ENCODE results near the gene SAMD4A. TPM values are rescaled to one million over a fixed set of nuclear protein-coding genes. Genes with fewer than 3 reads are reported as not detected.

SAMD4A gene
- total RNA-seq, 1 experiment from 2014 or later = 77.2 TPM

GRCh38 chr14:54609576-54609975, 42.6 kb downstream of the SAMD4A start:
- Histone ChIP-seq H3K79me2 (ENCODE audit: low read length) (peaks cover 95% of the 10 kb centered on the region), H3K4me3 (ENCODE audit: low read length) (no peak overlapping the region), H3K9me2 (replicated peaks; ENCODE audit: insufficient read depth, low read length) (no peaks in the 10 kb centered on the region), H3K27me3 (ENCODE audit: low read length) (no peaks in the 10 kb centered on the region), H3K9me3 (ENCODE audit: low read length) (no peaks in the 10 kb centered on the region), H2AFZ (ENCODE audit: low read length) (no peak overlapping the region), H3K9ac (ENCODE audit: low read length) (no peak overlapping the region), H4K20me1 (ENCODE audit: insufficient read depth, low read depth, low read length) (peaks cover 21% of the 10 kb centered on the region), H3K4me1 (ENCODE audit: low read length) (peaks cover 21% of the 10 kb centered on the region), H3K27ac (ENCODE audit: low read length) (no peak overlapping the region), H3K4me2 (ENCODE audit: low read depth, low read length, poor library complexity, severe bottlenecking) (no peak overlapping the region), H3K36me3 (ENCODE audit: insufficient read depth, low read length) (peaks cover 72% of the 10 kb centered on the region)
- no peak for DNase-seq

- no peaks in the 10 kb centered on the region for H3K9me3 ChIP-seq (ENCODE audit: low read length)
- peaks cover 15% of the 10 kb centered on the region; the same call in 1 of the 2 replicates for H4K20me1 ChIP-seq (ENCODE audit: insufficient read depth, low read depth, low read length)
- no peaks in the 10 kb centered on the region for H3K9me2 ChIP-seq (replicated peaks; ENCODE audit: insufficient read depth, low read length)
- no peaks in the 10 kb centered on the region for H3K27me3 ChIP-seq (ENCODE audit: low read length)
- peaks cover 95% of the 10 kb centered on the region for H3K79me2 ChIP-seq (ENCODE audit: low read length)
- no peak for DNase-seq
- peaks cover 71% of the 10 kb centered on the region for H3K36me3 ChIP-seq (ENCODE audit: insufficient read depth, low read length)
- H3K4me1 ChIP-seq (ENCODE audit: low read length) = peaks cover 29% of the 10 kb centered on the region
- H3K9ac ChIP-seq (ENCODE audit: low read length) = no peak overlapping the region
- H2AFZ ChIP-seq (ENCODE audit: low read length) = no peak overlapping the region
- H3K27ac ChIP-seq (ENCODE audit: low read length) = no peak overlapping the region
- H3K4me3 ChIP-seq (ENCODE audit: low read length) = no peak overlapping the region
- H3K4me2 ChIP-seq (ENCODE audit: low read depth, low read length, poor library complexity, severe bottlenecking) = no peak overlapping the region
These were observed 43.4 kb downstream of the SAMD4A start for GRCh38 chr14:54610051-54610977.

GRCh38 chr14:54614296-54614695, 47.4 kb downstream of the SAMD4A start:
- H4K20me1 ChIP-seq (ENCODE audit: insufficient read depth, low read depth, low read length) = no peaks in the 10 kb centered on the region
- no peak overlapping the region for H3K9ac ChIP-seq (ENCODE audit: low read length)
- no peak overlapping the region for H2AFZ ChIP-seq (ENCODE audit: low read length)
- no peak for DNase-seq
- H3K27me3 ChIP-seq (ENCODE audit: low read length) = no peaks in the 10 kb centered on the region
- no peaks in the 10 kb centered on the region for H3K9me3 ChIP-seq (ENCODE audit: low read length)
- no peak overlapping the region for H3K4me3 ChIP-seq (ENCODE audit: low read length)
- H3K9me2 ChIP-seq (replicated peaks; ENCODE audit: insufficient read depth, low read length) = no peaks in the 10 kb centered on the region
- peaks cover 43% of the 10 kb centered on the region for H3K4me1 ChIP-seq (ENCODE audit: low read length)
- H3K4me2 ChIP-seq (ENCODE audit: low read depth, low read length, poor library complexity, severe bottlenecking) = no peak overlapping the region
- H3K36me3 ChIP-seq (ENCODE audit: insufficient read depth, low read length) = peaks cover 74% of the 10 kb centered on the region
- H3K27ac ChIP-seq (ENCODE audit: low read length) = peak overlapping the region; percentile 12; the same call in 1 of the 2 replicates
- H3K79me2 ChIP-seq (ENCODE audit: low read length) = peaks cover 99% of the 10 kb centered on the region

GRCh38 chr14:54617467-54617866, 50.5 kb downstream of the SAMD4A start:
- H3K27me3 ChIP-seq (ENCODE audit: low read length) = no peaks in the 10 kb centered on the region
- no peak overlapping the region for H3K4me2 ChIP-seq (ENCODE audit: low read depth, low read length, poor library complexity, severe bottlenecking)
- H3K9me3 ChIP-seq (ENCODE audit: low read length) = no peaks in the 10 kb centered on the region
- H3K9me2 ChIP-seq (replicated peaks; ENCODE audit: insufficient read depth, low read length) = no peaks in the 10 kb centered on the region
- H3K4me3 ChIP-seq (ENCODE audit: low read length) = no peak overlapping the region
- peaks cover 63% of the 10 kb centered on the region for H3K36me3 ChIP-seq (ENCODE audit: insufficient read depth, low read length)
- H3K79me2 ChIP-seq (ENCODE audit: low read length) = peaks cover 99% of the 10 kb centered on the region
- no peak overlapping the region for H2AFZ ChIP-seq (ENCODE audit: low read length)
- peaks cover 44% of the 10 kb centered on the region for H3K4me1 ChIP-seq (ENCODE audit: low read length)
- no peak overlapping the region for H3K9ac ChIP-seq (ENCODE audit: low read length)
- DNase-seq = no peak
- H4K20me1 ChIP-seq (ENCODE audit: insufficient read depth, low read depth, low read length) = no peaks in the 10 kb centered on the region
- H3K27ac ChIP-seq (ENCODE audit: low read length) = no peak overlapping the region; the same call in 1 of the 2 replicates

GRCh38 chr14:54621686-54622085, 54.8 kb downstream of the SAMD4A start:
- DNase-seq = no peak
- Histone ChIP-seq H3K4me1 (ENCODE audit: low read length) (peaks cover 44% of the 10 kb centered on the region), H3K4me2 (ENCODE audit: low read depth, low read length, poor library complexity, severe bottlenecking) (no peak overlapping the region), H3K79me2 (ENCODE audit: low read length) (peaks cover 100% of the 10 kb centered on the region), H3K9me2 (replicated peaks; ENCODE audit: insufficient read depth, low read length) (no peaks in the 10 kb centered on the region), H3K4me3 (ENCODE audit: low read length) (no peak overlapping the region), H3K36me3 (ENCODE audit: insufficient read depth, low read length) (peaks cover 50% of the 10 kb centered on the region), H3K9ac (ENCODE audit: low read length) (no peak overlapping the region), H4K20me1 (ENCODE audit: insufficient read depth, low read depth, low read length) (no peaks in the 10 kb centered on the region), H3K27ac (ENCODE audit: low read length) (peak overlapping the region; percentile 13; the same call in 1 of the 2 replicates), H2AFZ (ENCODE audit: low read length) (no peak overlapping the region), H3K27me3 (ENCODE audit: low read length) (no peaks in the 10 kb centered on the region), H3K9me3 (ENCODE audit: low read length) (no peaks in the 10 kb centered on the region)

- H3K9ac ChIP-seq (ENCODE audit: low read length) = no peak overlapping the region
- peaks cover 51% of the 10 kb centered on the region for H3K36me3 ChIP-seq (ENCODE audit: insufficient read depth, low read length)
- no peak overlapping the region for H2AFZ ChIP-seq (ENCODE audit: low read length)
- H3K27me3 ChIP-seq (ENCODE audit: low read length) = no peaks in the 10 kb centered on the region
- H3K4me2 ChIP-seq (ENCODE audit: low read depth, low read length, poor library complexity, severe bottlenecking) = no peak overlapping the region
- H3K4me3 ChIP-seq (ENCODE audit: low read length) = no peak overlapping the region
- H4K20me1 ChIP-seq (ENCODE audit: insufficient read depth, low read depth, low read length) = no peaks in the 10 kb centered on the region
- no peaks in the 10 kb centered on the region for H3K9me3 ChIP-seq (ENCODE audit: low read length)
- peak overlapping the region; percentile 13 for H3K27ac ChIP-seq (ENCODE audit: low read length)
- peaks cover 100% of the 10 kb centered on the region for H3K79me2 ChIP-seq (ENCODE audit: low read length)
- peaks cover 48% of the 10 kb centered on the region for H3K4me1 ChIP-seq (ENCODE audit: low read length)
- no peak for DNase-seq
- no peaks in the 10 kb centered on the region for H3K9me2 ChIP-seq (replicated peaks; ENCODE audit: insufficient read depth, low read length)
These were observed 55.4 kb downstream of the SAMD4A start for GRCh38 chr14:54622192-54622958.

GRCh38 chr14:54623279-54624004, 56.5 kb downstream of the SAMD4A start:
- H3K4me2 ChIP-seq (ENCODE audit: low read depth, low read length, poor library complexity, severe bottlenecking) = no peak overlapping the region
- no peaks in the 10 kb centered on the region for H3K27me3 ChIP-seq (ENCODE audit: low read length)
- H2AFZ ChIP-seq (ENCODE audit: low read length) = no peak overlapping the region
- H3K4me1 ChIP-seq (ENCODE audit: low read length) = peaks cover 58% of the 10 kb centered on the region
- H3K9me3 ChIP-seq (ENCODE audit: low read length) = no peaks in the 10 kb centered on the region
- no peak for DNase-seq
- H3K4me3 ChIP-seq (ENCODE audit: low read length) = no peak overlapping the region
- no peaks in the 10 kb centered on the region for H4K20me1 ChIP-seq (ENCODE audit: insufficient read depth, low read depth, low read length)
- H3K79me2 ChIP-seq (ENCODE audit: low read length) = peaks cover 100% of the 10 kb centered on the region
- H3K9me2 ChIP-seq (replicated peaks; ENCODE audit: insufficient read depth, low read length) = no peaks in the 10 kb centered on the region
- H3K36me3 ChIP-seq (ENCODE audit: insufficient read depth, low read length) = peaks cover 51% of the 10 kb centered on the region
- no peak overlapping the region for H3K9ac ChIP-seq (ENCODE audit: low read length)
- H3K27ac ChIP-seq (ENCODE audit: low read length) = no peak overlapping the region; the same call in 1 of the 2 replicates

All from Karpas-422 (cell line).